T47D (cell line): Measurements from ENCODE around the gene U2AF1L4.
A peak's percentile ranks its signal among the peaks of the same experiment; 100 is the strongest.

Source experiments
- DNase-seq, 2 experiments: peaks; one replicate each; pipeline versions ENCODE4 v3.0.0 to v3.0.0-alpha.2; 2011 to 2012; ENCODE audit warnings: low read depth in 1 of 2, low spot score in 1 of 2
- JUND ChIP-seq: IDR thresholded peaks from 2 replicates; pipeline ENCODE4 v1.6.1; 2012; ENCODE audit warnings: low read depth
- in situ Hi-C: cut with HindIII; loops from 2 replicates; pipeline ENCODE4 v1.10.0; 2016; ENCODE audit warnings: low sequenced_read_pairs, low pct_unique_long_range_greater_than_20kb

Gene U2AF1L4

GRCh38 chr19:35764432-35765315 is 19.5 kb upstream of the U2AF1L4 start:
- DNase-seq: no peak
- in situ Hi-C loops: no loop called here
- TF ChIP-seq JUND: no peak

- DNase-seq: no peak
- no peak for TF ChIP-seq JUND
- in situ Hi-C loops: no loop called here
Measured at GRCh38 chr19:35760711-35761349, 15.6 kb upstream of the U2AF1L4 start.

- in situ Hi-C loops: no loop called here
- DNase-seq: no peak
- no peak for TF ChIP-seq JUND
Measured at GRCh38 chr19:35759697-35760096, 14.5 kb upstream of the U2AF1L4 start.

GRCh38 chr19:35757749-35758608 is 12.8 kb upstream of the U2AF1L4 start, which contains the start of gene PROSER3:
PROSER3 (plus strand) TSS chr19:35758176; CDS start chr19:35758216, 40 bp downstream.
- in situ Hi-C loops: no loop called here
- peak; percentile 91 to 99 for DNase-seq
- TF ChIP-seq JUND: no peak

- TF ChIP-seq JUND: no peak
- no peak for DNase-seq
- in situ Hi-C loops: no loop called here
Measured at GRCh38 chr19:35757231-35757748, 12.1 kb upstream of the U2AF1L4 start.

- in situ Hi-C loops: no loop called here
- no peak for TF ChIP-seq JUND
- DNase-seq: no peak
Measured at GRCh38 chr19:35756377-35757230, 11.4 kb upstream of the U2AF1L4 start, which contains the start of gene HSPB6. HSPB6 (minus strand) TSS chr19:35757029; CDS start chr19:35757008, 21 bp downstream.

GRCh38 chr19:35755550-35756376 is 10.5 kb upstream of the U2AF1L4 start:
- DNase-seq: no peak
- TF ChIP-seq JUND: no peak
- in situ Hi-C loops: no loop called here

- no peak for TF ChIP-seq JUND
- in situ Hi-C loops: no loop called here
- no peak for DNase-seq
Measured at GRCh38 chr19:35755131-35755549, 9.9 kb upstream of the U2AF1L4 start.

- no peak for DNase-seq
- TF ChIP-seq JUND: no peak
- in situ Hi-C loops: no loop called here
Measured at GRCh38 chr19:35754370-35755130, 9.3 kb upstream of the U2AF1L4 start.
